HEK293 (cell line): ENCODE measurements around the gene SLC8A2.

Experiments used
- CTCF ChIA-PET: fragments of 350-600 bp; formaldehyde crosslinking; extraction: SDS; loops from one replicate; lab custom pipeline; 2021; ENCODE audit warnings: antibody characterized with exemption; lab: Yijun Ruan, JAX
- POLR2A ChIA-PET: fragments of 300-600 bp; formaldehyde crosslinking; extraction: SDS; loops from one replicate; lab custom pipeline; 2020; ENCODE audit warnings: antibody characterized with exemption, inconsistent platforms; lab: Yijun Ruan, JAX
- H3K27ac ChIP-seq: fragments of 200-500 bp; sonication (Bioruptor generic); 2 replicates; pipeline ENCODE4 v1.5.1; 2014; ENCODE audit warnings: low read depth, low read length, control low read depth, inconsistent platforms; ENCODE audit errors: extremely low read depth
- H3K36me3 ChIP-seq, 2 experiments: fragments of 200-500 bp in 1 of 2; sonication (Bioruptor generic) in 1 of 2; 1 replicate in 1 of 2; 2 replicates in 1 of 2; pipeline ENCODE4 v1.5.1; 2014 to 2017; ENCODE audit warnings: inconsistent platforms in 2 of 2, low read length in 2 of 2; ENCODE audit not compliant: control insufficient read depth in 2 of 2, insufficient read depth in 1 of 2
- H3K4me1 ChIP-seq: fragments of 200-500 bp; sonication (Bioruptor generic); 2 replicates; pipeline ENCODE4 v1.5.1; 2014; ENCODE audit warnings: mild to moderate bottlenecking, low read length, inconsistent platforms; ENCODE audit not compliant: control insufficient read depth, insufficient read depth
- H3K4me3 ChIP-seq: 2 replicates; pipeline ENCODE4 v1.5.1; 2011; ENCODE audit warnings: low read depth, mild to moderate bottlenecking, control low read depth, low read length, moderate library complexity
- H3K9me3 ChIP-seq: fragments of 200-500 bp; sonication (Bioruptor generic); 2 replicates; pipeline ENCODE4 v1.5.1; 2014; ENCODE audit warnings: low read depth, low read length, inconsistent platforms; ENCODE audit not compliant: control insufficient read depth, insufficient read depth
- BCL11A ChIP-seq: fragments of 450-650 bp; formaldehyde crosslinking; IDR thresholded peaks from 2 replicates; pipeline ENCODE4 v1.5.1; 2016; ENCODE audit warnings: low read depth, missing biosample characterization, missing genetic modification characterization
- KLF10 ChIP-seq: fragments of 450-650 bp; IDR thresholded peaks from 2 replicates; pipeline ENCODE4 v1.5.1; 2018; ENCODE audit warnings: missing biosample characterization, mild to moderate bottlenecking, missing genetic modification characterization
- KLF8 ChIP-seq: fragments of 450-650 bp; formaldehyde crosslinking; IDR thresholded peaks from 2 replicates; pipeline ENCODE4 v1.5.1; 2016; ENCODE audit warnings: missing biosample characterization, missing genetic modification characterization
- MEIS1 ChIP-seq: sonication (generic); formaldehyde crosslinking; IDR thresholded peaks from 2 replicates; pipeline ENCODE4 v1.8.1; 2022; ENCODE audit warnings: missing genetic modification reagents, mild to moderate bottlenecking, borderline replicate concordance
- PATZ1 ChIP-seq: fragments of 450-650 bp; formaldehyde crosslinking; IDR thresholded peaks from 2 replicates; pipeline ENCODE4 v1.5.1; 2016; ENCODE audit warnings: missing biosample characterization, missing genetic modification characterization
- SCRT1 ChIP-seq: fragments of 450-650 bp; formaldehyde crosslinking; IDR thresholded peaks from 2 replicates; pipeline ENCODE4 v1.5.1; 2016; ENCODE audit warnings: missing biosample characterization, missing genetic modification characterization, borderline replicate concordance
- SCRT2 ChIP-seq: fragments of 450-650 bp; formaldehyde crosslinking; IDR thresholded peaks from 2 replicates; pipeline ENCODE4 v1.5.1; 2016; ENCODE audit warnings: missing biosample characterization, missing genetic modification characterization
- YY2 ChIP-seq: fragments of 450-650 bp; formaldehyde crosslinking; IDR thresholded peaks from 2 replicates; pipeline ENCODE4 v1.5.1; 2016; ENCODE audit warnings: missing biosample characterization, missing genetic modification characterization
- ZBTB26 ChIP-seq: fragments of 450-650 bp; formaldehyde crosslinking; optimal IDR thresholded peaks from 2 replicates; pipeline ENCODE3; 2016; ENCODE audit warnings: missing biosample characterization, mild to moderate bottlenecking, missing genetic modification characterization
- ZBTB7A ChIP-seq: fragments of 450-650 bp; formaldehyde crosslinking; IDR thresholded peaks from 2 replicates; pipeline ENCODE4 v1.5.1; 2016; ENCODE audit warnings: low read depth, missing biosample characterization, missing genetic modification characterization
- ZFHX2 ChIP-seq: fragments of 450-650 bp; formaldehyde crosslinking; conservative IDR thresholded peaks from 2 replicates; pipeline ENCODE4 v1.5.1; 2016; ENCODE audit warnings: missing biosample characterization, missing genetic modification characterization
- ZFP37 ChIP-seq: fragments of 450-650 bp; formaldehyde crosslinking; IDR thresholded peaks from 2 replicates; pipeline ENCODE4 v1.5.1; 2016; ENCODE audit warnings: missing biosample characterization, missing genetic modification characterization
- ZNF10 ChIP-seq: fragments of 450-650 bp; formaldehyde crosslinking; IDR thresholded peaks from 2 replicates; pipeline ENCODE4 v1.5.1; 2017; ENCODE audit warnings: missing biosample characterization, missing genetic modification characterization
- ZNF112 ChIP-seq: fragments of 450-650 bp; formaldehyde crosslinking; IDR thresholded peaks from 2 replicates; pipeline ENCODE4 v1.5.0; 2017; ENCODE audit warnings: missing biosample characterization, missing genetic modification characterization
- ZNF133 ChIP-seq: fragments of 450-650 bp; formaldehyde crosslinking; IDR thresholded peaks from 2 replicates; pipeline ENCODE4 v1.5.1; 2016; ENCODE audit warnings: missing biosample characterization, missing genetic modification characterization
- ZNF157 ChIP-seq: fragments of 450-650 bp; formaldehyde crosslinking; IDR thresholded peaks from 2 replicates; pipeline ENCODE4 v1.5.1; 2016; ENCODE audit warnings: missing biosample characterization, missing genetic modification characterization
- ZNF18 ChIP-seq: fragments of 450-650 bp; formaldehyde crosslinking; IDR thresholded peaks from 2 replicates; pipeline ENCODE4 v1.5.1; 2016; ENCODE audit warnings: missing biosample characterization, missing genetic modification characterization
- ZNF24 ChIP-seq: fragments of 450-650 bp; formaldehyde crosslinking; IDR thresholded peaks from 2 replicates; pipeline ENCODE4 v1.5.1; 2016; ENCODE audit warnings: missing biosample characterization, missing genetic modification characterization
- ZNF366 ChIP-seq: fragments of 450-650 bp; formaldehyde crosslinking; conservative IDR thresholded peaks from 2 replicates; pipeline ENCODE4 v1.5.1; 2016; ENCODE audit warnings: missing biosample characterization, missing genetic modification characterization
- ZNF37A ChIP-seq: fragments of 450-650 bp; IDR thresholded peaks from 2 replicates; pipeline ENCODE4 v1.5.1; 2018; ENCODE audit warnings: missing biosample characterization, missing genetic modification characterization
- ZNF398 ChIP-seq: fragments of 450-650 bp; formaldehyde crosslinking; IDR thresholded peaks from 2 replicates; pipeline ENCODE4 v1.5.1; 2017; ENCODE audit warnings: missing biosample characterization, missing genetic modification characterization
- ZNF529 ChIP-seq: fragments of 450-650 bp; formaldehyde crosslinking; IDR thresholded peaks from 2 replicates; pipeline ENCODE4 v1.5.1; 2017; ENCODE audit warnings: missing genetic modification characterization, missing biosample characterization; ENCODE audit not compliant: insufficient replicate concordance
- ZNF548 ChIP-seq: fragments of 450-650 bp; formaldehyde crosslinking; IDR thresholded peaks from 2 replicates; pipeline ENCODE4 v1.5.1; 2016; ENCODE audit warnings: missing biosample characterization, missing genetic modification characterization
- ZNF645 ChIP-seq: fragments of 450-650 bp; formaldehyde crosslinking; IDR thresholded peaks from 2 replicates; pipeline ENCODE4; 2016; ENCODE audit warnings: missing biosample characterization, missing genetic modification characterization
- ZNF654 ChIP-seq: fragments of 450-650 bp; formaldehyde crosslinking; IDR thresholded peaks from 2 replicates; pipeline ENCODE4 v1.5.1; 2016; ENCODE audit warnings: low read depth, missing biosample characterization, missing genetic modification characterization
- ZNF791 ChIP-seq: fragments of 450-650 bp; formaldehyde crosslinking; IDR thresholded peaks from 2 replicates; pipeline ENCODE4 v1.5.1; 2016; ENCODE audit warnings: missing biosample characterization, missing genetic modification characterization
- ZSCAN4 ChIP-seq: fragments of 450-650 bp; formaldehyde crosslinking; IDR thresholded peaks from 2 replicates; pipeline ENCODE4 v1.5.1; 2017; ENCODE audit warnings: missing biosample characterization, missing genetic modification characterization

SLC8A2 gene

GRCh38 chr19:47417746-47418691, 53.7 kb downstream of the SLC8A2 start:
- Histone ChIP-seq H3K4me3 (peak overlapping the region; percentile 51), H3K4me1 (peaks cover 9% of the 10 kb centered on the region), H3K36me3 (peaks cover 0 to 7% of the 10 kb centered on the region in 2 experiments; a peak in 2 of 3 replicates), H3K9me3 (no peaks in the 10 kb centered on the region), H3K27ac (no peak overlapping the region)
- CTCF ChIA-PET, result interaction anchor here (0.6 to 1.5 kb wide), 3 partner anchors 10 to 483 kb away, joined by 3 to 4 read pairs (median 4); no protein-coding TSS in a partner anchor
- POLR2A ChIA-PET, result interaction anchor here (0.5 to 1.5 kb wide), 2 partner anchors 10 to 138 kb away, joined by 3 to 8 read pairs; no protein-coding TSS in a partner anchor
- TF ChIP-seq ZNF654 (tag by site-specific recombination) (no peak), ZNF133 (tag by site-specific recombination) (no peak), ZNF37A (tag by site-specific recombination) (no peak), MEIS1 (CRISPR knock-in tag) (no peak), ZBTB26 (tag by site-specific recombination) (peak; percentile 29), ZFHX2 (peak; percentile 79), ZBTB7A (tag by site-specific recombination) (no peak), BCL11A (no peak), ZNF10 (tag by site-specific recombination) (no peak), ZNF529 (no peak), KLF8 (tag by site-specific recombination) (peak; percentile 46; the same call in 1 of the 2 replicates), KLF10 (tag by site-specific recombination) (no peak), ZSCAN4 (peak; percentile 90), ZNF548 (tag by site-specific recombination) (no peak), ZNF645 (tag by site-specific recombination) (no peak), ZFP37 (tag by site-specific recombination) (0 out of 2 replicates have a peak, but pooled peaks have one; percentile 21), ZNF157 (tag by site-specific recombination) (no peak), ZNF18 (tag by site-specific recombination) (peak; percentile 64; the same call in 1 of the 2 replicates), PATZ1 (tag by site-specific recombination) (peak; percentile 60), ZNF791 (tag by site-specific recombination) (0 out of 2 replicates have a peak, but pooled peaks have one; percentile 37), YY2 (tag by site-specific recombination) (0 out of 2 replicates have a peak, but pooled peaks have one; percentile 32), ZNF366 (tag by site-specific recombination) (peak; percentile 70), ZNF112 (tag by site-specific recombination) (0 out of 2 replicates have a peak, but pooled peaks have one; percentile 1), ZNF24 (tag by site-specific recombination) (peak; percentile 99), ZNF398 (tag by site-specific recombination) (0 out of 2 replicates have a peak, but pooled peaks have one; percentile 20), SCRT2 (peak; percentile 94), SCRT1 (tag by site-specific recombination) (peak; percentile 69; the same call in 1 of the 2 replicates)
